ENCODE results near the gene TEX52. TPM values are rescaled to one million over a fixed set of nuclear protein-coding genes. Genes with fewer than 3 reads are reported as not detected.

The TEX52 gene
- total and polyA plus RNA-seq, 12 donors, result not detected

DNA sequence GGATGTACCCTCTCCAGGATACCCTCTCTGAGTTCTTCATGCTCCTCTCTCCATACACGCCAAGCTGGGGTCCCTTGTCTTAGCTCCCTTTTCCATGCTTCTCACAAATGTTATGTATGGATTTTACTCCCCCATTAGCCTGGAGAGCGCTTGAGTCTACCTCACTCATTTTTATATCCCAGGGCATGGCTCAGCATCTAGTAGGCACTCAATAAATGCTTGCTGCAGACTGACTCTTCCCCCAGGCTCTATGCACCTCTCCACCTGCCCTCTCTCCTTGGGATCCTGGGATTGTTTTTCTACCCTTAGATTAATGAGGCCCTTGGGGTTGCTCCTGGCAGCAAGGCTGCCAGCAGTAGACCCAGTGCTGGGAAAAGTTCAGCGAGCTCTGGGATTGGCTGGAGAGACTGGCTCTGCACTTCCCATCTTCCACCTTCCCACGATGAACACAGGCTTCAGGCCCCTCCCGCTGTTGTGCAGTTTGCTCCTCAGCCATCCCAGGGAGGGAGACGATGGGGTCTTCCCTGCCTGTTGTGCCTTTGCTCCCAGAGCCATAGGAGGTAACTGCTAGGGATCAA, 24.2 kb downstream of the TEX52 start:
- ATAC-seq, result no peak
- TF ChIP-seq, protein P1, sequence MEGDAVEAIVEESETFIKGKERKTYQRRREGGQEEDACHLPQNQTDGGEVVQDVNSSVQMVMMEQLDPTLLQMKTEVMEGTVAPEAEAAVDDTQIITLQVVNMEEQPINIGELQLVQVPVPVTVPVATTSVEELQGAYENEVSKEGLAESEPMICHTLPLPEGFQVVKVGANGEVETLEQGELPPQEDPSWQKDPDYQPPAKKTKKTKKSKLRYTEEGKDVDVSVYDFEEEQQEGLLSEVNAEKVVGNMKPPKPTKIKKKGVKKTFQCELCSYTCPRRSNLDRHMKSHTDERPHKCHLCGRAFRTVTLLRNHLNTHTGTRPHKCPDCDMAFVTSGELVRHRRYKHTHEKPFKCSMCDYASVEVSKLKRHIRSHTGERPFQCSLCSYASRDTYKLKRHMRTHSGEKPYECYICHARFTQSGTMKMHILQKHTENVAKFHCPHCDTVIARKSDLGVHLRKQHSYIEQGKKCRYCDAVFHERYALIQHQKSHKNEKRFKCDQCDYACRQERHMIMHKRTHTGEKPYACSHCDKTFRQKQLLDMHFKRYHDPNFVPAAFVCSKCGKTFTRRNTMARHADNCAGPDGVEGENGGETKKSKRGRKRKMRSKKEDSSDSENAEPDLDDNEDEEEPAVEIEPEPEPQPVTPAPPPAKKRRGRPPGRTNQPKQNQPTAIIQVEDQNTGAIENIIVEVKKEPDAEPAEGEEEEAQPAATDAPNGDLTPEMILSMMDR (IDR thresholded peaks at IDR 0.05), result no peak
- H3K27me3 ChIP-seq, result peaks cover 0 to 7% (median 0%) of the 10 kb centered on the region in 7 donors
- WGBS, 2 donors, result 70 to 72% methylated on average over 6 of the region's 6 CpGs
- H3K36me3 ChIP-seq, result peaks cover 0 to 49% (median 4%) of the 10 kb centered on the region in 9 donors
- H3K9me3 ChIP-seq, result no peaks in the 10 kb centered on the region
- no peak for DNase-seq
- H3K27ac ChIP-seq, result peak overlapping the region in 3 of 10 donors; percentile 8 to 43 (median 37)
- intact Hi-C loops (cut with DNase I), result no loop called here
- H3K4me1 ChIP-seq, result peaks cover 0 to 25% (median 8%) of the 10 kb centered on the region in 9 donors
- H3K4me3 ChIP-seq, result peak overlapping the region in 3 of 10 donors; percentile 40 to 53 (median 42)

DNA sequence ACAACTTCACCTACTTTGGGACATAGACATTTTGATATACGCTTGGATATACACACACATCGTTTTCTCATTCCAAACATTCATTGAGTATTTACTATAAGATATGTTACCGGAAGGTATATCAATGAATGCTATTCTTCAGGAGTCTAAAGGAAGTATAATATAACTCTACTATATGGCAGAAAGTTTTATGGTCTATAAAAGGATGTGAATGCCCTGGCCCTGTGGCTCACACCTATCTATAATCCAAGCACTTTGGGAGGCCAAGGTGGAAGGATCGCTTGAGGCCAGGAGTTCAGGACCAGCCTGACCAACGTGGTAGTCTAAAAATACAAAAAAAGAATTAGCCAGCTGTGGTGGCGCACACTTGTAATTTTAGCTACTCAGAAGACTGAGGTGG, 27.6 kb downstream of the TEX52 start:
- H3K4me1 ChIP-seq, result peaks cover 0 to 14% (median 3%) of the 10 kb centered on the region in 9 donors
- intact Hi-C loops (cut with DNase I), result no loop called here
- H3K9me3 ChIP-seq, result no peaks in the 10 kb centered on the region
- no peaks in the 10 kb centered on the region for H3K27me3 ChIP-seq
- DNase-seq (no peak), ATAC-seq (no peak)
- H3K36me3 ChIP-seq, result peaks cover 0 to 83% (median 36%) of the 10 kb centered on the region in 9 donors
- WGBS, 2 donors, result 92 to 95% methylated on average over 6 of the region's 6 CpGs
- TF ChIP-seq, protein P1 (IDR thresholded peaks at IDR 0.05), result no peak
- H3K27ac ChIP-seq, result no peak overlapping the region
- H3K4me3 ChIP-seq, result no peak overlapping the region

DNA sequence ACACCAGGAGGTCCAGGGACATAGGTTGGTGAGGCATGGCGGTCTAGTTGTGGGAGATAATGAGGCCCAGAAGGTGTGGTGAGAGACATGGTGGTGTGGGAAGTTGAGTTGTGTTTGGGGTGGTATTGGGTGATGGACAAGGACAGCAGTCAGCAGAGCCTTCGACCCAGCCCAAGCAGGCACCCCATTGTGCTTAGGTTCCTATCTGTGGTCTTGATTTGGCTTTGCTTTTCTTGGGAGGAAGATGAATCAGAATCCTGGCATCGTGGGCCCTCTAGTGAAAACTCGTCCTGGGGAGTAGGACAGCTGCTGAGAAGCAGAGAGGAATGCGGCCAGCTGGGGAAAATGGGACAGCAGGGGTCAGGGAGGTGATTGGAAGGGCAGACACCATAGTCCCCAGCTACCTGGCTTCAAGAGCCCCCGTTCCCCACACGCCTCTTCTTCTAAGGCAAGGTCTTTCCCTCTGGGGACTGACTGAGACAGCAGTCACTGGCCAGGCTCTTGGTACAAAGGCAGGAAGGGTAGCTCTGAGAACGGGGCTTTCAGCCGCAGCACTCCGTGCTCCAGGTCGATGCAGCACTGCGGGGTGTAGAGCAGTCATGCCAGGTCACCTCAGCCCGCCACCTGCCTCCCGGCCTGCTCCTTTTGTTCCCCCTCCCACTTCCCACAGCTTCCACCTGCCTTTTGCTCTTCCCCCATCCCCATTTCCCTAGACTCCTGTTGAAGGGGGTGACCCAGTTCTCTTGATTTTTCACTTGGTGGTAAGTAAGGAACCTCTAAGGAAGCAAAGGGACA, 29.9 kb downstream of the TEX52 start:
- 87 to 88% methylated on average over 14 of the region's 14 CpGs for WGBS, 2 donors
- H3K4me3 ChIP-seq, result no peak overlapping the region
- intact Hi-C loops (cut with DNase I), result no loop called here
- DNase-seq (no peak), ATAC-seq (no peak)
- no peaks in the 10 kb centered on the region for H3K9me3 ChIP-seq
- H3K4me1 ChIP-seq, result no peaks in the 10 kb centered on the region
- peaks cover 0 to 99% (median 60%) of the 10 kb centered on the region in 9 donors for H3K36me3 ChIP-seq
- TF ChIP-seq, protein P1 (IDR thresholded peaks at IDR 0.05), result no peak
- no peak overlapping the region for H3K27ac ChIP-seq
- no peaks in the 10 kb centered on the region for H3K27me3 ChIP-seq

DNA sequence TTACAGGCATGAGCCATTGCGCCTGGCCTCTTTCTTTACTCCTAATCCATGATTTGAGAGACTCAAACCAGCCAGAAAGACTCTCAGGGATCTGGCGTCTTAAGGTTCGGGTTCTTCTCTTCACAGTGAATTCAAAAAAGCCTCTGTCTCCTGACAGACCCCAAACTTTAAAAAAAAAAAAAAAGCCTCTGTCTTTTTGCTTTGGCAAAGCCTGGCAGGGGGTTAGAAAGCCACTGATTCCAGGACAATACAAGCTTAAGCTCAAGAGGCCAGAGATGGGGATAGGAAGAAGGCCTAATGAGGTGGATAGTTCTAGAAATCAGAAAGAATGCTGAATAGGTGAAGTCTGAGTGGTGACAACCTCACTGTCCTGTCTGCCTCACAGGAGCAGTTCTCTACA, 30.8 kb downstream of the TEX52 start:
- Histone ChIP-seq H3K27me3 (no peaks in the 10 kb centered on the region), H3K36me3 (peaks cover 0 to 100% (median 62%) of the 10 kb centered on the region in 9 donors), H3K9me3 (no peaks in the 10 kb centered on the region), H3K4me1 (no peaks in the 10 kb centered on the region), H3K27ac (no peak overlapping the region), H3K4me3 (no peak overlapping the region)
- DNase-seq, result no peak
- intact Hi-C loops (cut with DNase I), result no loop called here
- ATAC-seq, result no peak
- TF ChIP-seq, protein P1 (IDR thresholded peaks at IDR 0.05), result no peak
- 97% methylated on average over 3 of the region's 3 CpGs for WGBS, 2 donors

Measured in heart right ventricle (tissue), 16 donors.